IMR-90 (cell line): Measurements from ENCODE around the gene HCRTR2. TPM values are rescaled to one million over a fixed set of nuclear protein-coding genes. Genes with fewer than 3 reads are reported as not detected.

Source experiments
- ATAC-seq: fragments of 200-7000 bp; cut with Tn5 transposase; 2 replicates; pipeline ENCODE4 v1.9.1; 2020; ENCODE audit warnings: low read depth, mild to moderate bottlenecking, moderate library complexity
- BruUV-seq: library from RNA; stranded (reverse); fragments of 400-500 nt; replicated peaks from 2 replicates; lab custom pipeline; 2021; lab: Mats Ljungman, UMichigan
- CTCF ChIA-PET: fragments of 300-600 bp; formaldehyde crosslinking; extraction: SDS; loops from one replicate; lab custom pipeline; 2021; ENCODE audit warnings: antibody characterized with exemption; lab: Yijun Ruan, JAX
- POLR2A ChIA-PET: fragments of 300-600 bp; sonication (Branson Sonifier 250); formaldehyde crosslinking; loops from one replicate; lab custom pipeline; 2022; ENCODE audit warnings: antibody characterized with exemption; ENCODE audit not compliant: unreplicated experiment; lab: Charles Lee
- DNase-seq: peaks from one replicate; pipeline ENCODE4 v3.0.0; 2013
- H2AFZ ChIP-seq: replicated peaks from 2 replicates; pipeline ENCODE3; 2013; ENCODE audit warnings: low read length, mild to moderate bottlenecking; ENCODE audit not compliant: poor library complexity
- H2AK5ac ChIP-seq: 2 replicates; pipeline ENCODE4 v1.6.1; 2013; ENCODE audit warnings: low read depth, low read length, inconsistent platforms
- H2AK9ac ChIP-seq: replicated peaks from 2 replicates; pipeline ENCODE3; 2013; ENCODE audit warnings: mild to moderate bottlenecking, low read depth, low read length, moderate library complexity; ENCODE audit not compliant: poor library complexity
- H2BK120ac ChIP-seq: 2 replicates; pipeline ENCODE4 v1.6.1; 2013; ENCODE audit warnings: low read depth, low read length, inconsistent platforms
- H2BK15ac ChIP-seq: 3 replicates; pipeline ENCODE4 v1.6.1; 2013; ENCODE audit warnings: low read depth, low read length, inconsistent platforms
- H2BK20ac ChIP-seq: 2 replicates; pipeline ENCODE4 v1.6.1; 2013; ENCODE audit warnings: low read depth, mild to moderate bottlenecking, inconsistent platforms, low read length, moderate library complexity
- H2BK5ac ChIP-seq: 2 replicates; pipeline ENCODE4 v1.6.1; 2013; ENCODE audit warnings: mild to moderate bottlenecking, low read depth, low read length, inconsistent platforms; ENCODE audit not compliant: poor library complexity, severe bottlenecking
- H3K14ac ChIP-seq: replicated peaks from 2 replicates; pipeline ENCODE4 v1.6.1; 2013; ENCODE audit warnings: low read depth, low read length, inconsistent platforms
- H3K18ac ChIP-seq: 2 replicates; pipeline ENCODE4 v1.6.1; 2013; ENCODE audit warnings: low read depth, low read length, control low read depth
- H3K23ac ChIP-seq: 2 replicates; pipeline ENCODE4 v1.6.1; 2013; ENCODE audit warnings: low read depth, low read length, inconsistent platforms
- H3K27ac ChIP-seq: 2 replicates; pipeline ENCODE4 v1.5.1; 2013; ENCODE audit warnings: mild to moderate bottlenecking, control low read depth, low read length; ENCODE audit not compliant: insufficient read depth
- H3K27me3 ChIP-seq: 2 replicates; pipeline ENCODE4 v1.6.1; 2013; ENCODE audit warnings: low read length; ENCODE audit not compliant: control insufficient read depth, insufficient read depth
- H3K36me3 ChIP-seq: 2 replicates; pipeline ENCODE4 v1.6.1; 2013; ENCODE audit warnings: low read length, mixed read lengths; ENCODE audit not compliant: control insufficient read depth, insufficient read depth
- H3K4ac ChIP-seq: 2 replicates; pipeline ENCODE4 v1.6.1; 2013; ENCODE audit warnings: low read depth, low read length, inconsistent platforms
- H3K4me1 ChIP-seq: 2 replicates; pipeline ENCODE4 v1.6.1; 2013; ENCODE audit warnings: low read length, mixed read lengths; ENCODE audit not compliant: control insufficient read depth, insufficient read depth
- H3K4me2 ChIP-seq: 2 replicates; pipeline ENCODE4 v1.6.1; 2013; ENCODE audit warnings: low read depth, mild to moderate bottlenecking, control low read depth, low read length, moderate library complexity
- H3K4me3 ChIP-seq: 2 replicates; pipeline ENCODE4 v1.5.1; 2013; ENCODE audit warnings: low read depth, mild to moderate bottlenecking, control low read depth, low read length, moderate library complexity; ENCODE audit not compliant: insufficient read depth
- H3K56ac ChIP-seq: 2 replicates; pipeline ENCODE4 v1.6.1; 2013; ENCODE audit warnings: low read length, inconsistent platforms; ENCODE audit not compliant: insufficient read depth; ENCODE audit errors: extremely low read depth
- H3K79me1 ChIP-seq, 2 experiments: 2 replicates each; pipeline ENCODE4 v1.6.1; 2013; ENCODE audit warnings: low read length in 2 of 2, inconsistent platforms in 1 of 2, low read depth in 1 of 2
- H3K9ac ChIP-seq: 2 replicates; pipeline ENCODE4 v1.6.1; 2013; ENCODE audit warnings: low read depth, low read length, control low read depth
- H3K9me1 ChIP-seq: 2 replicates; pipeline ENCODE4 v1.6.1; 2013; ENCODE audit warnings: low read length, inconsistent platforms; ENCODE audit not compliant: insufficient read depth
- H3K9me3 ChIP-seq: 2 replicates; pipeline ENCODE4 v1.6.1; 2013; ENCODE audit warnings: low read length; ENCODE audit not compliant: control insufficient read depth, insufficient read depth
- H4K20me1 ChIP-seq: 2 replicates; pipeline ENCODE4 v1.6.1; 2013; ENCODE audit warnings: low read length, inconsistent platforms; ENCODE audit not compliant: insufficient read depth
- H4K5ac ChIP-seq: 2 replicates; pipeline ENCODE4 v1.6.1; 2013; ENCODE audit warnings: mild to moderate bottlenecking, low read depth, low read length, control low read depth
- H4K8ac ChIP-seq, 2 experiments: 2 replicates each; pipeline ENCODE4 v1.6.1; 2013; ENCODE audit warnings: low read depth in 2 of 2, low read length in 2 of 2, control low read depth in 1 of 2, inconsistent platforms in 1 of 2
- H4K91ac ChIP-seq: 2 replicates; pipeline ENCODE4 v1.6.1; 2013; ENCODE audit warnings: low read depth, low read length, inconsistent platforms; ENCODE audit not compliant: insufficient read depth
- MAFK ChIP-seq: IDR thresholded peaks from 2 replicates; pipeline ENCODE4 v1.6.1; 2012; ENCODE audit warnings: low read depth, low read length, improper control_type of control experiment
- RFX5 ChIP-seq: IDR thresholded peaks from 2 replicates; pipeline ENCODE4 v1.8.0; 2012; ENCODE audit warnings: low read depth, mild to moderate bottlenecking, low read length, moderate library complexity
- dilution Hi-C: fragments of 300-500 bp; cut with HindIII; formaldehyde crosslinking; loops from one replicate; pipeline ENCODE4 v1.14.3; 2018; ENCODE audit warnings: low sequenced_read_pairs; ENCODE audit not compliant: unreplicated experiment
- in situ Hi-C: fragments of 300-500 bp; cut with MboI; formaldehyde crosslinking; loops from 3 replicates; pipeline ENCODE4 v1.14.3; 2019; ENCODE audit warnings: low sequenced_read_pairs, inconsistent platforms, mixed read lengths
- intact Hi-C: fragments of 100-400 bp; cut with micrococcal nuclease; formaldehyde crosslinking; loops from 2 replicates; pipeline ENCODE4 v1.10.0; 2022
- polyA plus RNA-seq, 3 experiments: library from polyadenylated mRNA; depleted of rRNA; stranded (reverse); fragments of >200 nt; gene quantifications; 2 replicates each; pipeline ENCODE4 v1.2.3, GENCODE V29; 2012; ENCODE audit warnings: low replicate concordance in 1 of 3
- total RNA-seq: library from RNA; depleted of rRNA; stranded (reverse); fragments of >200 nt; gene quantifications from 2 replicates; pipeline ENCODE4 v1.2.3, GENCODE V29; 2012
- TF ChIP-seq, protein P1 (sequence below): fragments of 150-350 bp; IDR thresholded peaks from 2 replicates; pipeline ENCODE4 v1.6.1; 2016; ENCODE audit warnings: low read depth, mild to moderate bottlenecking, low read length, moderate library complexity, borderline replicate concordance
- TF ChIP-seq, protein P2 (sequence below): fragments of 150-350 bp; IDR thresholded peaks from 2 replicates; pipeline ENCODE4 v1.6.1; 2017; ENCODE audit warnings: mild to moderate bottlenecking, antibody characterized with exemption, low read length, low read depth

The HCRTR2 gene
- total and polyA plus RNA-seq, 2 of the 4 experiments (the other 2 are of a cell fraction) = not detected

DNA sequence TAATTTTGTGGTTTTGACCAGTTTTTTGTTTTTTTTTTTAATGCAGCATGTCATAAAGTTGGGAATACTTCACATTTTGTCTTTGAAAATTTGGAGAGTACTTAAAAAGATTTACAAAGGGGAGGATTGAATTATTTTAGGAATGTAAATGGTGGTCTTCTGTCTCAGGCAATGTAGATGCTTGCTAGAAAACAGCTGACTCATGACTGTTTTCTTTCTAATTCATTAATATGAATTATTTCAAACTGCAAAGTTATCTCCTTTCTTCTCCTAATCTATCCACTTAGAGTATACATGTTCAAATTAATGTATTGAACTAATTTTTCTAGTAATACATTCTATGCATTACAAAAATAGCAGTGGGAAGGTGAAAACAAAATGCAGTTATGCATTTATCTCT is 24.9 kb downstream of the HCRTR2 start:
- DNase-seq (no peak), ATAC-seq (no peak)
- H3K4me1 ChIP-seq = no peaks in the 10 kb centered on the region
- no peak overlapping the region for H3K4me2 ChIP-seq
- no peak overlapping the region for H3K27ac ChIP-seq
- peaks cover 2% of the 10 kb centered on the region; the same call in 1 of the 2 replicates for H3K27me3 ChIP-seq
- no peak overlapping the region for H2BK120ac ChIP-seq
- dilution Hi-C loops (no loop called here), intact Hi-C loops (no loop called here), in situ Hi-C loops (no loop called here)
- H3K18ac ChIP-seq = no peak overlapping the region
- no peak overlapping the region for H4K5ac ChIP-seq
- no peaks in the 10 kb centered on the region for H3K9me1 ChIP-seq
- no peak overlapping the region for H2BK20ac ChIP-seq
- no peak overlapping the region for H2AK9ac ChIP-seq
- H3K14ac ChIP-seq = no peak overlapping the region
- no peak overlapping the region for H2BK15ac ChIP-seq
- H3K9ac ChIP-seq = no peak overlapping the region
- ChIA-PET CTCF (no interaction called here), POLR2A (no interaction called here)
- H3K36me3 ChIP-seq = no peaks in the 10 kb centered on the region
- H3K79me1 ChIP-seq = no peaks in the 10 kb centered on the region
- no TSS peak for BruUV-seq
- no peak overlapping the region for H3K4me3 ChIP-seq
- H2BK5ac ChIP-seq = no peak overlapping the region
- H2AFZ ChIP-seq = no peak overlapping the region
- H3K9me3 ChIP-seq = no peaks in the 10 kb centered on the region
- no peak overlapping the region for H3K56ac ChIP-seq
- H4K91ac ChIP-seq = no peak overlapping the region
- H2AK5ac ChIP-seq = no peak overlapping the region
- no peak overlapping the region for H4K8ac ChIP-seq
- H3K4ac ChIP-seq = no peak overlapping the region
- H3K23ac ChIP-seq = no peak overlapping the region
- H4K20me1 ChIP-seq = no peaks in the 10 kb centered on the region
- TF ChIP-seq, protein P1, sequence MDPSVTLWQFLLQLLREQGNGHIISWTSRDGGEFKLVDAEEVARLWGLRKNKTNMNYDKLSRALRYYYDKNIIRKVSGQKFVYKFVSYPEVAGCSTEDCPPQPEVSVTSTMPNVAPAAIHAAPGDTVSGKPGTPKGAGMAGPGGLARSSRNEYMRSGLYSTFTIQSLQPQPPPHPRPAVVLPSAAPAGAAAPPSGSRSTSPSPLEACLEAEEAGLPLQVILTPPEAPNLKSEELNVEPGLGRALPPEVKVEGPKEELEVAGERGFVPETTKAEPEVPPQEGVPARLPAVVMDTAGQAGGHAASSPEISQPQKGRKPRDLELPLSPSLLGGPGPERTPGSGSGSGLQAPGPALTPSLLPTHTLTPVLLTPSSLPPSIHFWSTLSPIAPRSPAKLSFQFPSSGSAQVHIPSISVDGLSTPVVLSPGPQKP = no peak
- TF ChIP-seq RFX5 (no peak), MAFK (peak; percentile 57)
- TF ChIP-seq, protein P2, sequence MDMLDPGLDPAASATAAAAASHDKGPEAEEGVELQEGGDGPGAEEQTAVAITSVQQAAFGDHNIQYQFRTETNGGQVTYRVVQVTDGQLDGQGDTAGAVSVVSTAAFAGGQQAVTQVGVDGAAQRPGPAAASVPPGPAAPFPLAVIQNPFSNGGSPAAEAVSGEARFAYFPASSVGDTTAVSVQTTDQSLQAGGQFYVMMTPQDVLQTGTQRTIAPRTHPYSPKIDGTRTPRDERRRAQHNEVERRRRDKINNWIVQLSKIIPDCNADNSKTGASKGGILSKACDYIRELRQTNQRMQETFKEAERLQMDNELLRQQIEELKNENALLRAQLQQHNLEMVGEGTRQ = no peak
